Measurements from ENCODE around the gene SNTG2. TPM values are rescaled to one million over a fixed set of nuclear protein-coding genes. Genes with fewer than 3 reads are reported as not detected.

The SNTG2 gene
- total RNA-seq, 1 experiment from 2014 or later = 20.5 TPM

- Mint-ChIP-seq H3K36me3 (peaks cover 10% of the 10 kb centered on the region), H3K4me1 (peaks cover 32% of the 10 kb centered on the region), H3K27me3 (ENCODE audit: low read depth) (no peaks in the 10 kb centered on the region), H3K4me3 (no peak overlapping the region), H3K9me3 (no peaks in the 10 kb centered on the region), H3K27ac (no peak overlapping the region; the same call in 1 of the 2 replicates)
- ChIA-PET POLR2A (no interaction called here), CTCF (interaction anchor here (0.9 kb wide), 1 partner anchor 33 kb away, joined by 4 read pairs; no protein-coding TSS in a partner anchor)
- no peak for TF ChIP-seq KAT7 (CRISPR knock-in tag; IDR thresholded peaks at IDR 0.05; ENCODE audit: borderline replicate concordance)
- no peak for TF ChIP-seq NR1H2 (CRISPR knock-in tag; IDR thresholded peaks at IDR 0.05)
- TF ChIP-seq ZNF425 (CRISPR knock-in tag; conservative IDR thresholded peaks at IDR 0.05) = no peak
- no peak for DNase-seq (ENCODE audit: low spot score)
- ATAC-seq = peak; percentile 57
These were observed 39.3 kb downstream of the SNTG2 start for GRCh38 chr2:989781-990467.

GRCh38 chr2:990970-991369, 40.3 kb downstream of the SNTG2 start:
- no peak for TF ChIP-seq E2F5 (CRISPR knock-in tag; IDR thresholded peaks at IDR 0.05)
- TF ChIP-seq CBFB (CRISPR knock-in tag; IDR thresholded peaks at IDR 0.05; ENCODE audit: low read depth) = no peak
- no peak for TF ChIP-seq GRHL2 (CRISPR knock-in tag; IDR thresholded peaks at IDR 0.05; ENCODE audit: insufficient replicate concordance, severe bottlenecking)
- no peak for TF ChIP-seq JAZF1 (CRISPR knock-in tag; IDR thresholded peaks at IDR 0.05)
- TF ChIP-seq ZSCAN18 (CRISPR knock-in tag; IDR thresholded peaks at IDR 0.05) = no peak
- no peak for TF ChIP-seq NFATC4 (CRISPR knock-in tag; IDR thresholded peaks at IDR 0.05)
- no peak for TF ChIP-seq ZNF281 (CRISPR knock-in tag; IDR thresholded peaks at IDR 0.05)
- no peak for TF ChIP-seq ZNF423 (CRISPR knock-in tag; IDR thresholded peaks at IDR 0.05)
- no peak for TF ChIP-seq FOXK1 (CRISPR knock-in tag; IDR thresholded peaks at IDR 0.05)
- no peak for TF ChIP-seq ZNF232 (CRISPR knock-in tag; IDR thresholded peaks at IDR 0.05)
- no peak for TF ChIP-seq ZBTB43 (CRISPR knock-in tag; IDR thresholded peaks at IDR 0.05)
- TF ChIP-seq ZNF416 (CRISPR knock-in tag; IDR thresholded peaks at IDR 0.05) = no peak
- peaks cover 10% of the 10 kb centered on the region for H3K36me3 Mint-ChIP-seq
- CTCF ChIA-PET = no interaction called here
- no peak overlapping the region for H3K4me3 Mint-ChIP-seq
- no peak for DNase-seq (ENCODE audit: low spot score)
- no peaks in the 10 kb centered on the region for H3K27me3 Mint-ChIP-seq (ENCODE audit: low read depth)
- H3K9me3 Mint-ChIP-seq = no peaks in the 10 kb centered on the region
- ATAC-seq = no peak
- H3K4me1 Mint-ChIP-seq = peaks cover 23% of the 10 kb centered on the region
- POLR2A ChIA-PET = no interaction called here
- H3K27ac Mint-ChIP-seq = no peak overlapping the region
